ENCODE results near the gene ATP4B. TPM values are rescaled to one million over a fixed set of nuclear protein-coding genes. Genes with fewer than 3 reads are reported as not detected.

ATP4B gene
- total RNA-seq, 4 donors from 2014 or later = not detected

GRCh38 chr13:113669231-113669754 is 11.3 kb upstream of the ATP4B start:
- 74% methylated on average over 13 of the region's 13 CpGs for WGBS

DNA sequence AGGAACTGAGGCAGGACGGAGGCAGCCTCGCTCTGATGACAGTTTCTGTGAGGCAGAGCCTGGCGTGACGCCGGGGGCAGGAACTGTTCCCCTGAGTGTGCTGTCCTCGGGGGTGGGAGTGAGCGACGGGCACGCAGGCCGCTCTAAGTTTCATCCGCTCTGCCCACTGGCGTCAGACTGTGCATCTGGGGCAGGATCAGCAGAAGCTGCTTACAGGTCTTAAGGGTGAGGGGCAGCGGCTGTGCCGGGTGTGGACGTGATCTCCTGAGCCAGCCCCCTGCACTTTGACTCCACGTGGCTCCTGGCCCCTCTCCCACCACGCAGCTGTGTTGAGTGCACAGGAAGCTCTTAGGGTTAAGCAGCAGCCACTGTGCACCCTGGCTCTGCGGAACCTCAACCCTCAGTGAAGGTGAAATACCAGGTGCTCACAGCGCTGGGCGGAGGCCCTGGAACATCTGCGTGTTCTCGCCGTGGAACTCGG is 10.5 kb upstream of the ATP4B start:
- no peak for TF ChIP-seq CTCF (IDR thresholded peaks at IDR 0.05)
- TF ChIP-seq POLR2A (IDR thresholded peaks at IDR 0.05) = no peak
- TF ChIP-seq POLR2AphosphoS5 (IDR thresholded peaks at IDR 0.05) = no peak
- TF ChIP-seq EP300 (IDR thresholded peaks at IDR 0.05) = no peak
- no peak overlapping the region for H3K27ac ChIP-seq
- WGBS = 62% methylated on average over 17 of the region's 24 CpGs
- peak; percentile 43 to 74 for DNase-seq (ENCODE audit: low spot score in 2 of 2)
- H3K4me1 ChIP-seq = no peaks in the 10 kb centered on the region
- H3K36me3 ChIP-seq = no peaks in the 10 kb centered on the region
- H3K27me3 ChIP-seq = no peaks in the 10 kb centered on the region
- no peaks in the 10 kb centered on the region for H3K9me3 ChIP-seq
- no peak overlapping the region for H3K4me3 ChIP-seq

More at GRCh38 chr13:113669231-113669754, 11.3 kb upstream of the ATP4B start:
- Histone ChIP-seq H3K36me3 (no peaks in the 10 kb centered on the region), H3K9me3 (no peaks in the 10 kb centered on the region), H3K27ac (no peak overlapping the region), H3K27me3 (no peaks in the 10 kb centered on the region), H3K4me1 (no peaks in the 10 kb centered on the region), H3K4me3 (no peak overlapping the region)
- DNase-seq (ENCODE audit: low spot score in 2 of 2) = peak in 1 of 2 donors; percentile 48
- no peak for TF ChIP-seq CTCF (IDR thresholded peaks at IDR 0.05)
- TF ChIP-seq EP300 (IDR thresholded peaks at IDR 0.05) = no peak
- TF ChIP-seq POLR2A (IDR thresholded peaks at IDR 0.05) = no peak
- no peak for TF ChIP-seq POLR2AphosphoS5 (IDR thresholded peaks at IDR 0.05)

DNA sequence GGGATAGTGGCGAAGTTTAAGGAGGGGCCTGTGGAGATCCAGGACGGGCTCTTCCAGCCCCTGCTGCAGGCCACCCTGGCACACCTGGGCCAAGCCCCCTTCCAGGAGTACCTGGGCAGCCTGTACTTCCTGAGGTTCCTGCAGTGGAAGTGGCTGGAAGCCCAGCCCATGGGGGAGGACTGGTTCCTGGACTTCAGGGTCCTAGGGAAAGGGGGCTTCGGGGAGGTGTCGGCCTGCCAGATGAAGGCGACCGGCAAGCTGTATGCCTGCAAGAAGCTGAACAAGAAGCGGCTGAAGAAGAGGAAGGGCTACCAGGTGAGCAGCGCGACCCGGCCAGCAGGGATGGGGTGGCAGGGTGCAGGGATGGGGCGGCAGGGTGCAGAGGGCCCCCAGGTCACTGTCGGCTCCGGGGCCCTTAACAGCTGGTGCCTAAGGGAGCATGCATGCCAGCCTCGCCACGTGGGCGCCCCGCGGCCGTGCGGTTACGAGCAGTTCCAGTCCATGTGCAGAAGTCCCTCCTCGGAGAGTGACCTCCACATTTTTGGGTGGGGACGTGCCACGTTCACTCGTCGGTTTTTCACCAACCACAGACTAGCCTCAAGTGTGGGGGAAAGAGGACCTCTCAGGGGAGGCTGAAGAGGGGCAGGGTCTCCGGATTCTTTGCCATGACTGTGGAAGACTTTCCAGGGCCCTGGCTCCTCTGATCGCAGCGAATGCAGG is 9.9 kb upstream of the ATP4B start:
- Histone ChIP-seq H3K4me1 (no peaks in the 10 kb centered on the region), H3K9me3 (no peaks in the 10 kb centered on the region), H3K27ac (no peak overlapping the region), H3K4me3 (no peak overlapping the region), H3K27me3 (no peaks in the 10 kb centered on the region), H3K36me3 (no peaks in the 10 kb centered on the region)
- TF ChIP-seq POLR2A (IDR thresholded peaks at IDR 0.05) = no peak
- no peak for TF ChIP-seq CTCF (IDR thresholded peaks at IDR 0.05)
- TF ChIP-seq EP300 (IDR thresholded peaks at IDR 0.05) = no peak
- TF ChIP-seq POLR2AphosphoS5 (IDR thresholded peaks at IDR 0.05) = no peak
- peak; percentile 46 to 75 for DNase-seq (ENCODE audit: low spot score in 2 of 2)
- WGBS = 88% methylated on average over 23 of the region's 29 CpGs

GRCh38 chr13:113666951-113667701 is 9.1 kb upstream of the ATP4B start, which contains the start of gene GRK1:
Gene GRK1 (plus strand): TSS chr13:113667219. CDS start chr13:113667387, 168 bp downstream.
- 80% methylated on average over 12 of the region's 32 CpGs for WGBS
- H3K27me3 ChIP-seq = no peaks in the 10 kb centered on the region
- no peak within 1 kb of the TSS for H3K4me3 ChIP-seq
- H3K4me1 ChIP-seq = no peaks in the 10 kb centered on the region
- no peak within 1 kb of the TSS for H3K27ac ChIP-seq
- H3K9me3 ChIP-seq = peaks cover 4% of the 10 kb centered on the region
- no peaks in the 10 kb centered on the region for H3K36me3 ChIP-seq
- peak; percentile 50 to 57 for DNase-seq (ENCODE audit: low spot score in 2 of 2)
- TF ChIP-seq POLR2AphosphoS5 (IDR thresholded peaks at IDR 0.05) (no peak), EP300 (IDR thresholded peaks at IDR 0.05) (no peak), CTCF (IDR thresholded peaks at IDR 0.05) (no peak), POLR2A (IDR thresholded peaks at IDR 0.05) (no peak)

GRCh38 chr13:113666329-113666670 is 8.3 kb upstream of the ATP4B start:
- DNase-seq (ENCODE audit: low spot score in 2 of 2) = peak; percentile 38 to 42

More at GRCh38 chr13:113666329-113666670, 8.3 kb upstream of the ATP4B start:
- Histone ChIP-seq H3K27me3 (no peaks in the 10 kb centered on the region), H3K36me3 (no peaks in the 10 kb centered on the region), H3K27ac (no peak overlapping the region), H3K4me3 (no peak overlapping the region), H3K9me3 (peaks cover 13% of the 10 kb centered on the region), H3K4me1 (no peaks in the 10 kb centered on the region)
- WGBS = 100% methylated on average over 1 of the region's 2 CpGs
- TF ChIP-seq POLR2AphosphoS5 (IDR thresholded peaks at IDR 0.05) (no peak), CTCF (IDR thresholded peaks at IDR 0.05) (no peak), POLR2A (IDR thresholded peaks at IDR 0.05) (no peak), EP300 (IDR thresholded peaks at IDR 0.05) (no peak)
